GM23338 (cell line): ENCODE data around the gene SPEF1. TPM values are rescaled to one million over a fixed set of nuclear protein-coding genes. Genes with fewer than 3 reads are reported as not detected.

Source experiments
- ATAC-seq: fragments of 200-7000 bp; cut with Tn5 transposase; 3 replicates; pipeline ENCODE4 v1.9.1; 2020
- DNase-seq: peaks from one replicate; pipeline ENCODE4 v3.0.0-alpha.2; 2015; ENCODE audit warnings: low spot score
- H2AFZ ChIP-seq: fragments of 200-600 bp; sonication (generic); 2 replicates; pipeline ENCODE4 v1.8.0; 2016; ENCODE audit warnings: antibody characterized with exemption, mild to moderate bottlenecking, moderate library complexity
- H3F3A ChIP-seq: fragments of 200-600 bp; sonication (generic); replicated peaks from 2 replicates; pipeline ENCODE4 v1.8.0; 2017; ENCODE audit warnings: antibody characterized with exemption, mixed run types, low read depth
- H3K27ac ChIP-seq: fragments of 200-600 bp; sonication (generic); 2 replicates; pipeline ENCODE4 v1.6.1; 2016; ENCODE audit warnings: low read depth
- H3K27me3 ChIP-seq: fragments of 200-600 bp; sonication (generic); 2 replicates; pipeline ENCODE4 v1.8.0; 2016; ENCODE audit warnings: mild to moderate bottlenecking, mixed run types, moderate library complexity; ENCODE audit not compliant: insufficient read depth
- H3K36me3 ChIP-seq: fragments of 200-600 bp; sonication (generic); 2 replicates; pipeline ENCODE4 v1.8.0; 2016; ENCODE audit warnings: mild to moderate bottlenecking; ENCODE audit not compliant: insufficient read depth
- H3K4me1 ChIP-seq: fragments of 200-600 bp; sonication (generic); 2 replicates; pipeline ENCODE4 v1.8.0; 2016; ENCODE audit warnings: mild to moderate bottlenecking, moderate library complexity; ENCODE audit not compliant: insufficient read depth
- H3K4me2 ChIP-seq: fragments of 200-600 bp; sonication (generic); 2 replicates; pipeline ENCODE4 v1.7.1; 2017; ENCODE audit warnings: mixed run types
- H3K4me3 ChIP-seq: fragments of 200-600 bp; sonication (generic); 2 replicates; pipeline ENCODE4 v1.6.1; 2016; ENCODE audit warnings: mixed run types
- H3K79me2 ChIP-seq: fragments of 200-600 bp; sonication (generic); replicated peaks from 2 replicates; pipeline ENCODE4 v1.8.0; 2017; ENCODE audit warnings: mild to moderate bottlenecking; ENCODE audit not compliant: insufficient read depth
- H3K9me2 ChIP-seq: fragments of 200-600 bp; sonication (generic); 2 replicates; pipeline ENCODE4 v1.8.0; 2017; ENCODE audit not compliant: insufficient read depth
- H4K20me1 ChIP-seq: fragments of 200-600 bp; sonication (generic); replicated peaks from 2 replicates; pipeline ENCODE4 v1.8.0; 2017; ENCODE audit warnings: mild to moderate bottlenecking; ENCODE audit not compliant: insufficient read depth
- H3K27ac Mint-ChIP-seq: 2 replicates; pipeline ENCODE4 v1.8.0; 2020; ENCODE audit warnings: inconsistent platforms, mild to moderate bottlenecking, moderate library complexity, mixed read lengths
- H3K27me3 Mint-ChIP-seq: 3 replicates; pipeline ENCODE4 v1.8.0; 2022; ENCODE audit warnings: low read depth, mild to moderate bottlenecking, moderate library complexity, mixed read lengths, inconsistent platforms; ENCODE audit not compliant: insufficient read depth, poor library complexity
- H3K36me3 Mint-ChIP-seq: 3 replicates; pipeline ENCODE4 v1.8.0; 2021; ENCODE audit warnings: low read depth, mild to moderate bottlenecking, inconsistent platforms, moderate library complexity, mixed read lengths
- H3K4me1 Mint-ChIP-seq: 3 replicates; pipeline ENCODE4 v1.8.0; 2020; ENCODE audit warnings: mild to moderate bottlenecking, inconsistent platforms, mixed read lengths
- H3K4me3 Mint-ChIP-seq: 3 replicates; pipeline ENCODE4 v1.8.0; 2021; ENCODE audit warnings: moderate library complexity, mild to moderate bottlenecking, inconsistent platforms, mixed read lengths
- H3K9me3 Mint-ChIP-seq: 3 replicates; pipeline ENCODE4 v1.8.0; 2020; ENCODE audit warnings: moderate library complexity, mild to moderate bottlenecking, inconsistent platforms, mixed read lengths
- CREB1 ChIP-seq: fragments of 250-450 bp; sonication (Bioruptor Pico); IDR thresholded peaks from 2 replicates; pipeline ENCODE4 v1.5.0; 2020; ENCODE audit warnings: low read depth, mild to moderate bottlenecking, moderate library complexity
- EZH2 ChIP-seq: fragments of 200-600 bp; sonication (generic); IDR thresholded peaks from one replicate; pipeline ENCODE4 v1.8.0; 2017; ENCODE audit warnings: antibody characterized with exemption, mild to moderate bottlenecking, low read depth; ENCODE audit not compliant: unreplicated experiment
- EZH2phosphoT487 ChIP-seq: fragments of 200-600 bp; sonication (generic); IDR thresholded peaks from one replicate; pipeline ENCODE4 v1.8.1; 2018; ENCODE audit warnings: antibody characterized with exemption; ENCODE audit not compliant: unreplicated experiment
- JUNB ChIP-seq: IDR thresholded peaks from one replicate; pipeline ENCODE4 v1.6.1; 2016; ENCODE audit warnings: antibody characterized with exemption; ENCODE audit not compliant: unreplicated experiment
- POLR2AphosphoS5 ChIP-seq: IDR thresholded peaks from 2 replicates; pipeline ENCODE4 v1.6.1; 2016; ENCODE audit warnings: antibody characterized with exemption, low read depth
- STAT1 ChIP-seq: IDR thresholded peaks from one replicate; pipeline ENCODE4 v1.6.1; 2016; ENCODE audit warnings: antibody characterized with exemption; ENCODE audit not compliant: unreplicated experiment
- polyA plus RNA-seq: library from polyadenylated mRNA; unstranded; fragments of >200 nt; fragmentation: Nextera tagmentation; extraction: Ambion mirVana; gene quantifications from 2 replicates; pipeline ENCODE4 v1.2.1, GENCODE V29; 2016
- total RNA-seq: library from RNA; depleted of rRNA; stranded (reverse); fragments of >200 nt; shearing (Covaris generic); gene quantifications from 2 replicates; pipeline ENCODE4 v1.2.3, GENCODE V29; 2014
- TF ChIP-seq, protein P1 (sequence below), 2 experiments: fragments of 200-600 bp in 1 of 2; sonication (generic) in 1 of 2; conservative IDR thresholded peaks; 2 replicates each; pipeline versions ENCODE4 v1.5.1 to v1.6.1; 2016 to 2017; ENCODE audit warnings: antibody characterized with exemption in 2 of 2, low read depth in 2 of 2, mild to moderate bottlenecking in 2 of 2, moderate library complexity in 1 of 2
- TF ChIP-seq, protein P2 (sequence below): IDR thresholded peaks from one replicate; pipeline ENCODE4 v1.6.1; 2018; ENCODE audit warnings: antibody characterized with exemption; ENCODE audit not compliant: unreplicated experiment
- TF ChIP-seq, protein P3 (sequence below): IDR thresholded peaks from 2 replicates; pipeline ENCODE4 v1.6.1; 2016; ENCODE audit warnings: antibody characterized with exemption
- TF ChIP-seq, protein P4 (sequence below): fragments of 250-450 bp; sonication (Bioruptor Pico); IDR thresholded peaks from 2 replicates; pipeline ENCODE4 v1.5.0; 2020; ENCODE audit warnings: mild to moderate bottlenecking, moderate library complexity

The SPEF1 gene
- total and polyA plus RNA-seq, 2 experiments from 2014 or later, result 0.68 to 0.69 TPM

DNA sequence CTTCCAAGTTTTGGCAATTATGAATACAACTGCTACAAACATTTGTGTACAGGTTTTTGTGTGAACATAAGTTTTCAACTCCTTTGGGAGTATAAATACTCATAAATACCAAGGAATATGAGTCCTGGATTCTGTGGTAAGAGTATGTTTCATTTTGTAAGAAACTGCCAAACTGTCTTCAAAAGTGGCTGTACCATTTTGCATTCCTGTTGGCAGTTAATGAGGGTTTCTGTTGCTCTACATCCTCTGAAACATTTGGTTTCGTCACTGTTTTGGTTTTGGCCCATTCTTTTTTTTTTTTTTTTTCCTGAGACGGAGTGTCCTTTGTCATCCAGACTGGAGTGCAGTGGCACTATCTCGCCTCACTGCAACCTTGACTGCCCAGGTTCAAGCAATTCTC, 47.5 kb upstream of the SPEF1 start:
- H3K27ac Mint-ChIP-seq, result no peak overlapping the region
- Histone ChIP-seq H3K36me3 (no peaks in the 10 kb centered on the region), H2AFZ (no peak overlapping the region), H3K4me1 (no peaks in the 10 kb centered on the region), H3K9me2 (no peaks in the 10 kb centered on the region), H3K27ac (no peak overlapping the region), H4K20me1 (no peaks in the 10 kb centered on the region), H3K27me3 (no peaks in the 10 kb centered on the region), H3K79me2 (no peaks in the 10 kb centered on the region), H3F3A (no peaks in the 10 kb centered on the region), H3K4me3 (no peak overlapping the region), H3K4me2 (no peak overlapping the region)
- H3K4me3 Mint-ChIP-seq, result no peak overlapping the region
- H3K4me1 Mint-ChIP-seq, result no peaks in the 10 kb centered on the region
- H3K27me3 Mint-ChIP-seq, result peaks cover 2% of the 10 kb centered on the region
- no peak for DNase-seq
- no peak for ATAC-seq
- no peaks in the 10 kb centered on the region for H3K9me3 Mint-ChIP-seq
- TF ChIP-seq POLR2AphosphoS5, result no peak
- H3K36me3 Mint-ChIP-seq, result no peaks in the 10 kb centered on the region

DNA sequence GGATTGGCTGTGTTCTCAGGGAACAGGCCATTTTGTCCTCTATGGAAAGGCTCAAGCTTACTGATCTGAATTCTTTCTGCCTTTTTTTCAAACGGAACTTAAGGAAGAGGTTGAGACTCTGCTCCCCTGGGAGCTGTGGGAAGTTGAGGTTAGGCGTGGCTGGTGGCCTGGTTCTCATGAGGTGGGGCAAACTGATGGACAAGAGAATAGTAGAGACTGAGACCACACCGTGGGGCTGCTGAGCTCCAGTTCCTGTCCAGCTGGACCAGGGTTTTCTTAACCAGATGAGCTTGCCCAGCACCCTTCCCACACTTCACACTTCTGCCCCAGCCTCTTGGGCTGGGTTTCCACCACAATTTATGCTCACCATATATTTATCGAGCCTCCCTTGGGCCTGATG, 45.2 kb upstream of the SPEF1 start:
- no peaks in the 10 kb centered on the region for H4K20me1 ChIP-seq
- no peak overlapping the region for H3K27ac ChIP-seq
- H3K9me2 ChIP-seq, result no peaks in the 10 kb centered on the region
- Mint-ChIP-seq H3K9me3 (no peaks in the 10 kb centered on the region), H3K4me3 (no peak overlapping the region), H3K4me1 (peaks cover 5% of the 10 kb centered on the region; the same call in 1 of the 3 replicates), H3K27me3 (peaks cover 2% of the 10 kb centered on the region), H3K27ac (no peak overlapping the region), H3K36me3 (no peaks in the 10 kb centered on the region; the same call in 2 of the 3 replicates)
- DNase-seq, result no peak
- ATAC-seq, result no peak
- H3K27me3 ChIP-seq, result no peaks in the 10 kb centered on the region
- no peak overlapping the region for H2AFZ ChIP-seq
- H3K4me1 ChIP-seq, result no peaks in the 10 kb centered on the region
- no peaks in the 10 kb centered on the region for H3K36me3 ChIP-seq
- H3K4me2 ChIP-seq, result no peak overlapping the region
- H3F3A ChIP-seq, result no peaks in the 10 kb centered on the region; the same call in 1 of the 2 replicates
- H3K79me2 ChIP-seq, result no peaks in the 10 kb centered on the region
- H3K4me3 ChIP-seq, result no peak overlapping the region
- no peak for TF ChIP-seq STAT1
- TF ChIP-seq EZH2phosphoT487, result no peak
- TF ChIP-seq, protein P1, sequence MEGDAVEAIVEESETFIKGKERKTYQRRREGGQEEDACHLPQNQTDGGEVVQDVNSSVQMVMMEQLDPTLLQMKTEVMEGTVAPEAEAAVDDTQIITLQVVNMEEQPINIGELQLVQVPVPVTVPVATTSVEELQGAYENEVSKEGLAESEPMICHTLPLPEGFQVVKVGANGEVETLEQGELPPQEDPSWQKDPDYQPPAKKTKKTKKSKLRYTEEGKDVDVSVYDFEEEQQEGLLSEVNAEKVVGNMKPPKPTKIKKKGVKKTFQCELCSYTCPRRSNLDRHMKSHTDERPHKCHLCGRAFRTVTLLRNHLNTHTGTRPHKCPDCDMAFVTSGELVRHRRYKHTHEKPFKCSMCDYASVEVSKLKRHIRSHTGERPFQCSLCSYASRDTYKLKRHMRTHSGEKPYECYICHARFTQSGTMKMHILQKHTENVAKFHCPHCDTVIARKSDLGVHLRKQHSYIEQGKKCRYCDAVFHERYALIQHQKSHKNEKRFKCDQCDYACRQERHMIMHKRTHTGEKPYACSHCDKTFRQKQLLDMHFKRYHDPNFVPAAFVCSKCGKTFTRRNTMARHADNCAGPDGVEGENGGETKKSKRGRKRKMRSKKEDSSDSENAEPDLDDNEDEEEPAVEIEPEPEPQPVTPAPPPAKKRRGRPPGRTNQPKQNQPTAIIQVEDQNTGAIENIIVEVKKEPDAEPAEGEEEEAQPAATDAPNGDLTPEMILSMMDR (conservative IDR thresholded peaks at IDR 0.05; ENCODE audit: low read depth in 2 of 2), result no peak
- no peak for TF ChIP-seq EZH2
- TF ChIP-seq, protein P2, sequence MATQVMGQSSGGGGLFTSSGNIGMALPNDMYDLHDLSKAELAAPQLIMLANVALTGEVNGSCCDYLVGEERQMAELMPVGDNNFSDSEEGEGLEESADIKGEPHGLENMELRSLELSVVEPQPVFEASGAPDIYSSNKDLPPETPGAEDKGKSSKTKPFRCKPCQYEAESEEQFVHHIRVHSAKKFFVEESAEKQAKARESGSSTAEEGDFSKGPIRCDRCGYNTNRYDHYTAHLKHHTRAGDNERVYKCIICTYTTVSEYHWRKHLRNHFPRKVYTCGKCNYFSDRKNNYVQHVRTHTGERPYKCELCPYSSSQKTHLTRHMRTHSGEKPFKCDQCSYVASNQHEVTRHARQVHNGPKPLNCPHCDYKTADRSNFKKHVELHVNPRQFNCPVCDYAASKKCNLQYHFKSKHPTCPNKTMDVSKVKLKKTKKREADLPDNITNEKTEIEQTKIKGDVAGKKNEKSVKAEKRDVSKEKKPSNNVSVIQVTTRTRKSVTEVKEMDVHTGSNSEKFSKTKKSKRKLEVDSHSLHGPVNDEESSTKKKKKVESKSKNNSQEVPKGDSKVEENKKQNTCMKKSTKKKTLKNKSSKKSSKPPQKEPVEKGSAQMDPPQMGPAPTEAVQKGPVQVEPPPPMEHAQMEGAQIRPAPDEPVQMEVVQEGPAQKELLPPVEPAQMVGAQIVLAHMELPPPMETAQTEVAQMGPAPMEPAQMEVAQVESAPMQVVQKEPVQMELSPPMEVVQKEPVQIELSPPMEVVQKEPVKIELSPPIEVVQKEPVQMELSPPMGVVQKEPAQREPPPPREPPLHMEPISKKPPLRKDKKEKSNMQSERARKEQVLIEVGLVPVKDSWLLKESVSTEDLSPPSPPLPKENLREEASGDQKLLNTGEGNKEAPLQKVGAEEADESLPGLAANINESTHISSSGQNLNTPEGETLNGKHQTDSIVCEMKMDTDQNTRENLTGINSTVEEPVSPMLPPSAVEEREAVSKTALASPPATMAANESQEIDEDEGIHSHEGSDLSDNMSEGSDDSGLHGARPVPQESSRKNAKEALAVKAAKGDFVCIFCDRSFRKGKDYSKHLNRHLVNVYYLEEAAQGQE, result no peak
- no peak for TF ChIP-seq JUNB
- TF ChIP-seq, protein P3, sequence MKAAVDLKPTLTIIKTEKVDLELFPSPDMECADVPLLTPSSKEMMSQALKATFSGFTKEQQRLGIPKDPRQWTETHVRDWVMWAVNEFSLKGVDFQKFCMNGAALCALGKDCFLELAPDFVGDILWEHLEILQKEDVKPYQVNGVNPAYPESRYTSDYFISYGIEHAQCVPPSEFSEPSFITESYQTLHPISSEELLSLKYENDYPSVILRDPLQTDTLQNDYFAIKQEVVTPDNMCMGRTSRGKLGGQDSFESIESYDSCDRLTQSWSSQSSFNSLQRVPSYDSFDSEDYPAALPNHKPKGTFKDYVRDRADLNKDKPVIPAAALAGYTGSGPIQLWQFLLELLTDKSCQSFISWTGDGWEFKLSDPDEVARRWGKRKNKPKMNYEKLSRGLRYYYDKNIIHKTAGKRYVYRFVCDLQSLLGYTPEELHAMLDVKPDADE, result no peak
- TF ChIP-seq, protein P4, sequence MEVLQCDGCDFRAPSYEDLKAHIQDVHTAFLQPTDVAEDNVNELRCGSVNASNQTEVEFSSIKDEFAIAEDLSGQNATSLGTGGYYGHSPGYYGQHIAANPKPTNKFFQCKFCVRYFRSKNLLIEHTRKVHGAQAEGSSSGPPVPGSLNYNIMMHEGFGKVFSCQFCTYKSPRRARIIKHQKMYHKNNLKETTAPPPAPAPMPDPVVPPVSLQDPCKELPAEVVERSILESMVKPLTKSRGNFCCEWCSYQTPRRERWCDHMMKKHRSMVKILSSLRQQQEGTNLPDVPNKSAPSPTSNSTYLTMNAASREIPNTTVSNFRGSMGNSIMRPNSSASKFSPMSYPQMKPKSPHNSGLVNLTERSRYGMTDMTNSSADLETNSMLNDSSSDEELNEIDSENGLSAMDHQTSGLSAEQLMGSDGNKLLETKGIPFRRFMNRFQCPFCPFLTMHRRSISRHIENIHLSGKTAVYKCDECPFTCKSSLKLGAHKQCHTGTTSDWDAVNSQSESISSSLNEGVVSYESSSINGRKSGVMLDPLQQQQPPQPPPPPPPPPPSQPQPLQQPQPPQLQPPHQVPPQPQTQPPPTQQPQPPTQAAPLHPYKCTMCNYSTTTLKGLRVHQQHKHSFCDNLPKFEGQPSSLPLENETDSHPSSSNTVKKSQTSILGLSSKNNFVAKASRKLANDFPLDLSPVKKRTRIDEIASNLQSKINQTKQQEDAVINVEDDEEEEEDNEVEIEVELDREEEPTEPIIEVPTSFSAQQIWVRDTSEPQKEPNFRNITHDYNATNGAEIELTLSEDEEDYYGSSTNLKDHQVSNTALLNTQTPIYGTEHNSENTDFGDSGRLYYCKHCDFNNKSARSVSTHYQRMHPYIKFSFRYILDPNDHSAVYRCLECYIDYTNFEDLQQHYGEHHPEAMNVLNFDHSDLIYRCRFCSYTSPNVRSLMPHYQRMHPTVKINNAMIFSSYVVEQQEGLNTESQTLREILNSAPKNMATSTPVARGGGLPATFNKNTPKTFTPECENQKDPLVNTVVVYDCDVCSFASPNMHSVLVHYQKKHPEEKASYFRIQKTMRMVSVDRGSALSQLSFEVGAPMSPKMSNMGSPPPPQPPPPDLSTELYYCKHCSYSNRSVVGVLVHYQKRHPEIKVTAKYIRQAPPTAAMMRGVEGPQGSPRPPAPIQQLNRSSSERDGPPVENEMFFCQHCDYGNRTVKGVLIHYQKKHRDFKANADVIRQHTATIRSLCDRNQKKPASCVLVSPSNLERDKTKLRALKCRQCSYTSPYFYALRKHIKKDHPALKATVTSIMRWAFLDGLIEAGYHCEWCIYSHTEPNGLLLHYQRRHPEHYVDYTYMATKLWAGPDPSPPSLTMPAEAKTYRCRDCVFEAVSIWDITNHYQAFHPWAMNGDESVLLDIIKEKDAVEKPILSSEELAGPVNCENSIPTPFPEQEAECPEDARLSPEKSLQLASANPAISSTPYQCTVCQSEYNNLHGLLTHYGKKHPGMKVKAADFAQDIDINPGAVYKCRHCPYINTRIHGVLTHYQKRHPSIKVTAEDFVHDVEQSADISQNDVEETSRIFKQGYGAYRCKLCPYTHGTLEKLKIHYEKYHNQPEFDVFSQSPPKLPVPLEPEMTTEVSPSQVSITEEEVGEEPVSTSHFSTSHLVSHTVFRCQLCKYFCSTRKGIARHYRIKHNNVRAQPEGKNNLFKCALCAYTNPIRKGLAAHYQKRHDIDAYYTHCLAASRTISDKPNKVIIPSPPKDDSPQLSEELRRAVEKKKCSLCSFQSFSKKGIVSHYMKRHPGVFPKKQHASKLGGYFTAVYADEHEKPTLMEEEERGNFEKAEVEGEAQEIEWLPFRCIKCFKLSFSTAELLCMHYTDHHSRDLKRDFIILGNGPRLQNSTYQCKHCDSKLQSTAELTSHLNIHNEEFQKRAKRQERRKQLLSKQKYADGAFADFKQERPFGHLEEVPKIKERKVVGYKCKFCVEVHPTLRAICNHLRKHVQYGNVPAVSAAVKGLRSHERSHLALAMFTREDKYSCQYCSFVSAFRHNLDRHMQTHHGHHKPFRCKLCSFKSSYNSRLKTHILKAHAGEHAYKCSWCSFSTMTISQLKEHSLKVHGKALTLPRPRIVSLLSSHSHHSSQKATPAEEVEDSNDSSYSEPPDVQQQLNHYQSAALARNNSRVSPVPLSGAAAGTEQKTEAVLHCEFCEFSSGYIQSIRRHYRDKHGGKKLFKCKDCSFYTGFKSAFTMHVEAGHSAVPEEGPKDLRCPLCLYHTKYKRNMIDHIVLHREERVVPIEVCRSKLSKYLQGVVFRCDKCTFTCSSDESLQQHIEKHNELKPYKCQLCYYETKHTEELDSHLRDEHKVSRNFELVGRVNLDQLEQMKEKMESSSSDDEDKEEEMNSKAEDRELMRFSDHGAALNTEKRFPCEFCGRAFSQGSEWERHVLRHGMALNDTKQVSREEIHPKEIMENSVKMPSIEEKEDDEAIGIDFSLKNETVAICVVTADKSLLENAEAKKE (CRISPR knock-in tag), result no peak
- no peak for TF ChIP-seq CREB1 (CRISPR knock-in tag)
